OCI-LY3 (cell line): ENCODE results near the gene NOTUM.
"Not testable (repeated sequence)": the region's sequence is repeated elsewhere in the genome, so short reads cannot be mapped to it uniquely, and the experiment has no call there.

ENCODE experiments used
- H2AFZ ChIP-seq: fragments of 200-600, 300-600 bp; shearing (Covaris generic); 2 replicates; pipeline ENCODE4 v1.6.0; 2014; ENCODE audit warnings: antibody characterized with exemption, low read depth, low read length
- H3K27ac ChIP-seq: fragments of 200-600, 300-600 bp; sonication (generic); 2 replicates; pipeline ENCODE4 v1.5.1; 2014; ENCODE audit warnings: mild to moderate bottlenecking, low read length, moderate library complexity, mixed read lengths
- H3K27me3 ChIP-seq: fragments of 200-600, 300-600 bp; sonication (generic); 2 replicates; pipeline ENCODE4 v1.6.1; 2014; ENCODE audit warnings: low read depth, low read length, mixed read lengths
- H3K36me3 ChIP-seq: fragments of 200-600, 300-600 bp; sonication (generic); replicated peaks from 2 replicates; pipeline ENCODE3; 2014; ENCODE audit warnings: low read depth, low read length, mixed read lengths
- H3K4me1 ChIP-seq: fragments of 300-600, 200-600 bp; sonication (generic); 2 replicates; pipeline ENCODE4 v1.6.1; 2014; ENCODE audit warnings: low read length, mixed read lengths
- H3K4me2 ChIP-seq: fragments of 200-600, 300-600 bp; sonication (generic); 2 replicates; pipeline ENCODE4 v1.6.1; 2014; ENCODE audit warnings: low read length, mixed read lengths
- H3K4me3 ChIP-seq: fragments of 300-600, 200-600 bp; sonication (generic); 2 replicates; pipeline ENCODE4 v1.5.1; 2014; ENCODE audit warnings: antibody characterized with exemption, mild to moderate bottlenecking, low read length, moderate library complexity
- H3K79me2 ChIP-seq: fragments of 300-600, 200-600 bp; shearing (Covaris generic); 2 replicates; pipeline ENCODE4 v1.6.1; 2014; ENCODE audit warnings: mild to moderate bottlenecking, low read length, mixed read lengths
- H3K9ac ChIP-seq: fragments of 300-600, 200-600 bp; shearing (Covaris generic); 2 replicates; pipeline ENCODE4 v1.6.0; 2014; ENCODE audit warnings: mild to moderate bottlenecking, low read length, moderate library complexity
- H3K9me3 ChIP-seq: fragments of 200-600, 300-600 bp; shearing (Covaris generic); 2 replicates; pipeline ENCODE4 v1.6.1; 2014; ENCODE audit warnings: low read length, mixed read lengths; ENCODE audit not compliant: insufficient read depth
- H4K20me1 ChIP-seq: fragments of 200-600, 300-600 bp; sonication (generic); 2 replicates; pipeline ENCODE4 v1.6.1; 2016; ENCODE audit warnings: low read length, mixed read lengths; ENCODE audit not compliant: insufficient read depth
- EZH2phosphoT487 ChIP-seq: fragments of 200-600 bp; shearing (Covaris generic); IDR thresholded peaks from 2 replicates; pipeline ENCODE4 v1.6.1; 2018; ENCODE audit warnings: antibody characterized with exemption, mixed run types, low read depth
- TF ChIP-seq, protein P1 (sequence below): fragments of 200-600, 300-600 bp; sonication (generic); IDR thresholded peaks from 2 replicates; pipeline ENCODE4 v1.5.1; 2014; ENCODE audit warnings: antibody characterized with exemption, low read length, low read depth

Gene NOTUM

DNA sequence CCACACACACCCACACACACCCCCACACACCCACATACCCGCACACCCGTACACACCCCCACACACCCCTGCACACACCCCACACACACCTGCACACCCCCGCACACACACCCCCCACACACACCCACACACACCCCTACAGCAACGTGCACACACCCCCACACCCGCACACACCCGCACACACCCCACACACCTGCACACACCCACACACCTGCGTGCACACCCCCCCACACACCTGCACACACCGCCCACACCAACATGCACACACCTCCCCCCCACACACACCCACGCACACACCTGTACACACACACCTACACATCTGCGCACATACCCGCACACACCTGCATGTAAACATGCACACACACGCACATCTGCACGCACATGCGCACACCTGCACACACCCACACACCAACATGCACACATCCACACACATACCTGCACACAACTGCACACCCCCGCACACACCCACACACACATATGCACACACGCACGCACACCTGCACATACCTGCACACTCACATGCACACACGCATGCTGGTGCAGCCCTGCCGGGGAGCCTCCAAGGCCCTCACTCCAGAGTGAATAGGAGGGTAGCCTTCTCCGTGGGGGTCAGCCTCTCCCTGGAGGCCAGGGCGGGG lies 23.9 kb upstream of the NOTUM start:
- Histone ChIP-seq H3K79me2 (no peaks in the 10 kb centered on the region), H3K4me2 (no peak overlapping the region), H3K4me1 (no peaks in the 10 kb centered on the region), H3K4me3 (no peak overlapping the region), H3K9me3 (no peaks in the 10 kb centered on the region), H3K27me3 (no peaks in the 10 kb centered on the region), H3K9ac (no peak overlapping the region), H2AFZ (no peak overlapping the region), H3K36me3 (peaks cover 12% of the 10 kb centered on the region), H4K20me1 (no peaks in the 10 kb centered on the region), H3K27ac (no peak overlapping the region)
- TF ChIP-seq, protein P1, sequence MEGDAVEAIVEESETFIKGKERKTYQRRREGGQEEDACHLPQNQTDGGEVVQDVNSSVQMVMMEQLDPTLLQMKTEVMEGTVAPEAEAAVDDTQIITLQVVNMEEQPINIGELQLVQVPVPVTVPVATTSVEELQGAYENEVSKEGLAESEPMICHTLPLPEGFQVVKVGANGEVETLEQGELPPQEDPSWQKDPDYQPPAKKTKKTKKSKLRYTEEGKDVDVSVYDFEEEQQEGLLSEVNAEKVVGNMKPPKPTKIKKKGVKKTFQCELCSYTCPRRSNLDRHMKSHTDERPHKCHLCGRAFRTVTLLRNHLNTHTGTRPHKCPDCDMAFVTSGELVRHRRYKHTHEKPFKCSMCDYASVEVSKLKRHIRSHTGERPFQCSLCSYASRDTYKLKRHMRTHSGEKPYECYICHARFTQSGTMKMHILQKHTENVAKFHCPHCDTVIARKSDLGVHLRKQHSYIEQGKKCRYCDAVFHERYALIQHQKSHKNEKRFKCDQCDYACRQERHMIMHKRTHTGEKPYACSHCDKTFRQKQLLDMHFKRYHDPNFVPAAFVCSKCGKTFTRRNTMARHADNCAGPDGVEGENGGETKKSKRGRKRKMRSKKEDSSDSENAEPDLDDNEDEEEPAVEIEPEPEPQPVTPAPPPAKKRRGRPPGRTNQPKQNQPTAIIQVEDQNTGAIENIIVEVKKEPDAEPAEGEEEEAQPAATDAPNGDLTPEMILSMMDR: no peak
- TF ChIP-seq EZH2phosphoT487: no peak

DNA sequence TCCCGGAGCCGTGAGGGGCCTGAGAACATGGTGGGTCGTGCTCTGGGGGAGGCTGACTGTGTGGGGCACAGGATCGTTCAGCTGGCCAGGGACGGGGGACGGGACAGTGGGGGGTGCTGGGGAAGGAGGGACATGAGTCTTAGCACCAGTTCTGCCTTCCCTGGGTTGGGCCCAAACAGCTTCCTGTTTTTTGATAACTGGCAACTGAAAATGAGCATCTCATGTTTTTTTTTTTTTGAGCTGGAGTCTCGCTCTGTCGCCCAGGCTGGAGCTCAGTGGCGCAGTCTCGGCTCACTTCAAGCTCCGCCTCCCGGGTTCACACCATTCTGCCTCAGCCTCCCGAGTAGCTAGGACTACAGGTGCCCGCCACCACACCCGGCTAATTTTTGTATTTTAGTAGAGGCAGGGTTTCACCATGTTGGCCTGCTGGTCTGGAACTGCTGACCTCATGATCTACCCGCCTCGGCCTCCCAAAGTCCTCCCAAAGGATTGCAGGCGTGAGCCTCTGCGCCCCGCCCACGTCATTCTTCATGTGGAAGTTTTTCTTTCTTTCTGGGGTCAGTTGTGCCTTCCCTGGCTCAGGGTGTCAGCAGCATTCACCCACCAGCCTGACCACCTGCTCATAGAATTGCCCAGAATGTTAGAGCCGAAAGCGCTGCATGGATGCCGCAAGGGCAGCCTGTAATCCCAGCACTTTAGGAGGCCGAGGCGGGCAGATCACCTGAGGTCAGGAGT lies 22.8 kb upstream of the NOTUM start:
- no peaks in the 10 kb centered on the region for H3K9me3 ChIP-seq
- H3K9ac ChIP-seq: no peak overlapping the region
- H3K79me2 ChIP-seq: no peaks in the 10 kb centered on the region
- no peak overlapping the region for H3K4me2 ChIP-seq
- no peaks in the 10 kb centered on the region for H3K4me1 ChIP-seq
- no peak for TF ChIP-seq EZH2phosphoT487
- TF ChIP-seq, protein P1: no peak
- H4K20me1 ChIP-seq: no peaks in the 10 kb centered on the region
- H3K27me3 ChIP-seq: no peaks in the 10 kb centered on the region
- H3K4me3 ChIP-seq: no peak overlapping the region
- H3K36me3 ChIP-seq: peaks cover 12% of the 10 kb centered on the region
- no peak overlapping the region for H3K27ac ChIP-seq
- H2AFZ ChIP-seq: no peak overlapping the region

DNA sequence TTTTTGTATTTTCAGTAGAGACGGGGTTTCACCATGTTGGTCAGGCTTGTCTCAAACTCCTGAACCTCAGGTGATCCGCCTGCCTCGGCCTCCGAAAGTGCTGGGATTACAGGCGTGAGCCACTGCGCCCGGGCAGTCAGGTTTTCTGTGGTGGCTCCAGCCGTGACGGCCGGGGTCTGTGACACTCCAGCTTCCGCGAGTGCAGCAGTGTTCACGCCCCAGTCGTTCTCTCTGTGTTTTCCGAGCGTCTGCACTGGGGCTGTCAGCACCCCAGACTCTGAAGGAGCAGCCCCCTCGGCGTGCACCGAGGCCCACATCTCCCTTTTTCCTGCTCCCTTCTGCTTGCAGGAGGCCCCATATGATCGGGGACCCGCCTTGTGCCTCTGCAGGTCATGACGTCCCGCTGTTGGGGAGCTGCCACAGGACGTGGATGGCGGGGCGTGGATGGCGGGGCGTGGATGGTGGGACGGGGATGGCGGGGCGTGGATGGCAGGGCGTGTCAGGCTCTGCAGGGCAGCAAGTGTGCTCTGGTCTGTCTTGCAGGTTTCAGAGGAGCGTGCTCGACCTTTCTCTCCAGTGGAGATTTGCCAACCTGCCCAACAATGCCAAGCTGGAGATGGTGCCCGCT lies 22.1 kb upstream of the NOTUM start:
- H3K4me3 ChIP-seq: no peak overlapping the region
- H3K79me2 ChIP-seq: peaks cover 4% of the 10 kb centered on the region; the same call in 1 of the 2 replicates
- H3K4me1 ChIP-seq: peaks cover 4% of the 10 kb centered on the region; the same call in 1 of the 2 replicates
- peaks cover 12% of the 10 kb centered on the region for H3K36me3 ChIP-seq
- H4K20me1 ChIP-seq: no peaks in the 10 kb centered on the region
- no peaks in the 10 kb centered on the region for H3K27me3 ChIP-seq
- no peaks in the 10 kb centered on the region for H3K9me3 ChIP-seq
- no peak overlapping the region for H3K9ac ChIP-seq
- no peak overlapping the region for H2AFZ ChIP-seq
- TF ChIP-seq EZH2phosphoT487: no peak
- TF ChIP-seq, protein P1: no peak
- no peak overlapping the region for H3K4me2 ChIP-seq
- H3K27ac ChIP-seq: no peak overlapping the region

DNA sequence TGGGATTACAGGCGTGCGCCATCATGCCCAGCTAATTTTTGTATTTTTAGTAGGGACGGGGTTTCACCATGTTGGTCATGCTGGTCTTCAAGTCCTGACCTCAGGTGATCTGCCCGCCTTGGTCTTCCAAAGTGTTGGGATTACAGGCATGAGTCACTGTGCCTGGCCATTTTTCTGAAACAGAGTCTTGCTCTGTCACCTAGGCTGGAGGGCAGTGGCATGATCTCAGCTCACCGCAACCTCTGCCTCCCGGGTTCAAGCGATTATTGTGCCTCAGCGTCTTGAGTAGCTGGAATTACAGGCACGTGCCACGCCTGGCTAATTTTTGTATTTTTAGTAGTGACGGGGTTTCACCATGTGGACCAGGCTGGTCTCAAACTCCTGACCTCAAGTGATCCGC lies 20.5 kb upstream of the NOTUM start:
- not testable (repeated sequence) for H3K79me2 ChIP-seq, H3K36me3 ChIP-seq, H2AFZ ChIP-seq, H3K4me1 ChIP-seq, H3K27me3 ChIP-seq, H3K4me2 ChIP-seq, H3K27ac ChIP-seq, H3K9ac ChIP-seq, H3K4me3 ChIP-seq, H3K9me3 ChIP-seq, H4K20me1 ChIP-seq
